Activated CD8-positive, alpha-beta memory T cell treated with anti-CD3 and anti-CD28 coated beads, Interleukin-2, amount 50 U/mL, for 1 hour (primary cell): ENCODE data around the gene CASK.
"Not testable (repeated sequence)": the region's sequence is repeated elsewhere in the genome, so short reads cannot be mapped to it uniquely, and the experiment has no call there.

Experiments
- DNase-seq: peaks from one replicate; pipeline ENCODE4 v3.0.0-alpha.2; 2020; ENCODE audit errors: extremely low read depth

The CASK gene

GRCh38 chrX:41688835-41689234, 234.5 kb downstream of the CASK start, which contains the start of gene GPR34:
GPR34 (plus strand) TSS chrX:41688973; CDS start chrX:41695634, 6,661 bp downstream.
- no peak for DNase-seq

- DNase-seq = no peak
Measured at GRCh38 chrX:41688156-41688555, 235.2 kb downstream of the CASK start.

GRCh38 chrX:41686788-41687187, 236.6 kb downstream of the CASK start:
- DNase-seq = no peak

DNA sequence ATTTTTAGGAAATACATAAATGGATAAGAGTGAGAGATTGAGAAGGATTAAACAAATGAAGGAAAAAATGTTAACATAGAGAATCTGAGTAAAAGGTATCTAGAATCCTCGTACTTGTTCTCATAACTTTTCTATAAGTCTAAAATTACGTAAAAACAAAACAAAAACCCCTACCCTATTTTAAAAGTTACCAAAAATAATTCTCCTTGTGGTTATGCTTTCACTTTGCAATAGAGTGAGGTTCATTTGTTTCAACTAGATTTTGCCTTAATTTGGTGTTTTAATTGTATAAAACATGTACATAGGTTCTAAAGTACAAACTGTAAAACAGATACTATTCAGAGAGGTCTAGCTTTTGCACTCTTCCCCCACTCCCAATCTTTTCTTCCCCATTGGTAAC, 238.4 kb downstream of the CASK start:
- DNase-seq = no peak

DNA sequence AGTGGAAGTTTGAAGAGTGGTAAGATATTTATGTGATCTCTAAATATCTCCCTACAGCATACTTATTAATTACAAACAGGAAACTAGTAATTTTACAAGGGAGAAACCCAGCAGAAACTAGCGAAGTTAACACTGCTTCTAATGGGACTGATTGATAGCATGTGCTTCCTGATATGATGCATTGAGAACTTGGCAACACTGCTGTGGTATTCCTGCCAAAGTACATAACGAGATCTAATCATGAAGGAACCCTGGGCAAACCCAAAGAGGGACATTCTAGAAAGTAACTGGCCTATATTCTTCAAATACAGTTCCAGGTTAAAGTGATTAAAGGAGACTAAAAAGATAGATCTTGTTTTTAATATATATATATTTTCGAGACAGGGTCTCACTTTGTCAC, 239.2 kb downstream of the CASK start:
- no peak for DNase-seq

- no peak for DNase-seq
Measured at GRCh38 chrX:41677183-41678060, 245.9 kb downstream of the CASK start.

- not testable (repeated sequence) for DNase-seq
Measured at GRCh38 chrX:41676361-41676760, 247.0 kb downstream of the CASK start.

- no peak for DNase-seq
Measured at GRCh38 chrX:41672643-41673042, 250.7 kb downstream of the CASK start.

DNA sequence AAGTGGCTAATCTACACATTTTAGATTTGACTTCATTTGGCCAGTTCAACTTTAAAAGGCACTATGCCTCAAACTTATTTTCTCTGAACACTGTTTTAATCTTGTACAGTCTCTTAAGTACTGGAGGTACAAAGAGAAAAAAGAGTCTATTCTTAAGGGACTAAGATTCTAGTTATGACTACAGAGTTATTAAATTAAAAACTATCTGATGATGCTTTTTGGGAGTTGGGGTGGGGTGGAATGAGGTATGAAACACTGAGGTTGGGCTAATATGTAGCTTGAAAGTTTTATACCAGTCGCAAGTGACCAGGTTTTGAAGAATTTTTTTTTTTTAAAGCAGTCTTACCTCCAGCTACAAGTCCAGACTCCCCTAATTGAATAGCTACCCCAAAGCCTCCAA, 252.3 kb downstream of the CASK start:
- DNase-seq = no peak

DNA sequence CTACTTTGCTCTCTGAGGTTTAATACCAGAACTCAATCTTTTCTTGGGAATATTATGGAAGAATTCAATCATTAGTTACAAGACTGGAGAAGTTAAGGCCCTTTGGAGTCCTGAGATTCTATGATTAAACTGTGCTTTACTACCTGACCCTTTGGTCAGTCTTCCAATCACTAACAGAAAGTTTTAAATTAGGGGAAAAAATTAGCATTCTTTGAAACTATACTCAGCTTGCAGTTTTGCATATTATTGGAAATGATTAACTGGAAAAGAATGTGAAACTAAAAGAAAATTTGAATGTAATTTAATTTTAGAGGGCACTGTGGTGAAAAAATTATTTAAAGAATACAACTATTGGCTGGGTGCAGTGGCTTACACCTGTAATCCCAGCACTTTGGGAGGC, 253.2 kb downstream of the CASK start:
- no peak for DNase-seq

DNA sequence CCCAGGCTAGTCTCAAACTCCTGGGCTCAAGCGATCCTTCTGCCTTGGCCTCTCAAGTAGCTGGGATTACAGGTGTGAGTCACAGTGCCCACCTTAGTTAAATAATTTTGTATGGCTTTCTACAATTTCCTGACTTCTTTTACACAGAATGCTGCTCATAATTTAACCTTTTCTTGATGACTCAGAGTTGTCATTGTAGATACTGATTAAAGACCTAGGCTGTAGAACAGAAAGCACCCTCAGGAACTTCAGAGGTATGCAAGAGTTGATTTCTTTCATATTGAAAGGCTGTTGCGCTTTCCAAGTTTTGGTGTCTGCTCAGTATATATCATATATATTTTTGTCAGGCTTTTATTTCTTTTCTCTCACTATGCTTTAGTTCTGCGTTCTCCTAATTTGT, 255.7 kb downstream of the CASK start:
- DNase-seq = no peak

- no peak for DNase-seq
Measured at GRCh38 chrX:41666251-41666650, 257.1 kb downstream of the CASK start.

- no peak for DNase-seq
Measured at GRCh38 chrX:41665686-41666085, 257.7 kb downstream of the CASK start.

DNA sequence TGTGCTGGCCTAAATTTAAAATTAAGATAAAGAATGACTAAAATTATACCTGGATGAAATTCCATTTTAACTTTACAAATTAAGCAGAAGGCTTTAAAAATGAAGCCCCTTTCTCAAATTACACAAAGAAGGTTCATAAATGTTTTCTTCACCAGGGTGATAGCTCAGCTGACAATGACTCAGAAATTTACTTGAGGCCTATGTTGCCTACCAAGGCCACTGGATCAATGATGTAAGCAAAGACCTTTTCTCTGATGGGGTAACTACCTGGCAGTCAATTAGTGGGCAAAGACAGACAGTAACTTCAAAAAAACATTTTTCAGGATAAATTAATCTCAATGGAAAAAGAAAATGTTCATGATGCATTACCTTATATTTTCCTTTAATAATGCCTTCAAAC, 258.4 kb downstream of the CASK start:
- DNase-seq = no peak

- DNase-seq = no peak
Measured at GRCh38 chrX:41664375-41664901, 258.9 kb downstream of the CASK start.

DNA sequence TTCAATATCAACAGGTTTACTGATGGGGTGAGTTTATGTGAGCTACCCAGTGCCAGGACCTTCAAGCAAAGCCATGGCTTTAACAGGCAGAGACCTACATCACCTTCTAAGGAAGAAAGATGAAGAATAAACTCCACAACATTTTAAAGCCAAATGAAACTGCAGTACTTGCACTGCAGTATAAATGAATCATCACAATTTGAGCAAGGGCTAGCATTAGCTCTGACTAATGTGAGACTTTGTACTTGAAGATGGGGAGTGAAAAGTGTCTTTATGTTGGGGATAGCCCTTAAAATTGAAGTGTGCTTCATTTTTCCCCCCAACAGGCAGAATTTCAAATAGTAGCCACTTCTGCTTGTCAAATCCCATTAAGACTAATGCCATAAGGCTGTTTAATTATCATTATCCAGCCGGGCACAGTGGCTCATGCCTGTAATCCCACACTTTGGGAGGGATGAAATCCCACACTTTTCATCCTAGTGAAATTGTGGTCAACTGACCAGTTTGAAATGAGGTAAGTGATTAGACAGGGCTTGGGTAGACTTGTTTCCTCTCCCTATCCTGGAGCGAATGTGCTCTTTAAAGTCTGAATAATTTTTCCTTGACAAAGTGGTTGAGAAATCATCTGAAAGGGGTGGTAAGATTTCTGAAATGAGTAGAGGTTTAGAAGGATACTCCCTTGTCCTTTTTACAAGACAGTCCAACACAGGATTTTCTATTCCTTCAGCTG, 261.8 kb downstream of the CASK start:
- DNase-seq = no peak

DNA sequence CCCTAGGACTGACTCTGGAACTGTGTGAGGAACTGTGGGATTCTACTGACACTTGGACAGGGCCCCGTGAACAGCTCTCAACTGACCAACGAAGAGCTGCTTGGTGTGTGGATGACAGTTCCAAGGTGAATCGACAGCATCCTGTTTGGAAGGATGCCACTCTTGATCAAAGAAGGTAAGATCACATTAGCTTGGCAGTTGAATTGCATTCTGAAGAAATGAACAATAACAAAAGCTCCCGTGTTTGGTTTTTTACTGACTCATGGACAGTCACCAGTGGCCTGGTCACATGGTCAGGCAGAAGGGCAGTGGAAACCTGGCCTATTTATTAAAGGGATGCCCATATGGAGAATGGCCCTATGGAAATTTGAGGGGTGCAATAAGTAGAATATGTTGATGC, 267.7 kb downstream of the CASK start:
- no peak for DNase-seq

- no peak for DNase-seq
Measured at GRCh38 chrX:41655101-41655500, 268.3 kb downstream of the CASK start.

DNA sequence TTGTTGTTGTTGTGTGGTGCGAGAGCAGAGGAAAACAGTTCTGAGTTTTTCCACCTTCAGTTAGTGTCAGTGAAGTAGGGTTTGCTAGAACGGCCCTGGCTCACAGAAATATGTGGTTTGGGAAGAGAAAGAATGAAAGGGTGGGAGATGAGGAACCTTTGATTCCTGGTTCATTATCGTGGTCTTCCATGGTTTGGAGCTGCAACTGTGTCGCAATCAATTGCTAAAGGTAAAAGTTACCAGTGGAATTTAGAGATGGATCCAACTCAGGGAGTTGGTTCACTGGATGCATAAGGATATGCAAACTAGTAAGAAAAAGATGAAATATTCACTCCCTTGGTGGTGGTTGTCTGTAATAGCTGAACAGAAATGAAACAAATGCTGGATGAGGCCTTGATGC, 270.2 kb downstream of the CASK start:
- DNase-seq = no peak

DNA sequence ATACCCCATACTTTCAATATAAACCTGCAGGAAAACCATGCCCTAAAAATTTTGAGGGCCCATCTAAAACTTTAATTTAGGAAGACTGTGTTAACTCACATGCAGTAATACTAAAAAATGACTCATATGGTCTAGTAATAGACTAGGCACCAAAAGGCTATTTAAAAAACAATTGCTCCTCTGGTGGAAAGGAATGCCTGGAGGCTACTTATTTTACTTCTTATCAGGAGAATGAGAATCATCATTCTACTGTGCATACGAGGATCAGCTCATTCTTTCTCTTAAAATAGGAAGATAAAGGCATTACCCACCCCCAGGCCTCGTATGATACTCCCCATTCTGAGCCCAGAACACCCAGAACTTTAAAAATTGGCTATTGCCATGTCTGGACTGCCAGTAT, 277.2 kb downstream of the CASK start:
- not testable (repeated sequence) for DNase-seq

- DNase-seq = no peak
Measured at GRCh38 chrX:41634284-41634683, 289.1 kb downstream of the CASK start.

GRCh38 chrX:41630091-41630490, 293.3 kb downstream of the CASK start:
- DNase-seq = no peak

- no peak for DNase-seq
Measured at GRCh38 chrX:41629539-41629938, 293.8 kb downstream of the CASK start.
